Stimulated activated CD8-positive, alpha-beta memory T cell treated with anti-CD3 and anti-CD28 coated beads, Interleukin-4, amount 100 ng/mL, for 24 hours (primary cell): ENCODE measurements around the gene RBM23.
"Not testable (repeated sequence)": the region's sequence is repeated elsewhere in the genome, so short reads cannot be mapped to it uniquely, and the experiment has no call there.

ENCODE experiments used
- DNase-seq: peaks from one replicate; pipeline ENCODE4 v3.0.0-alpha.2; 2020; ENCODE audit warnings: low read depth

Gene RBM23

DNA sequence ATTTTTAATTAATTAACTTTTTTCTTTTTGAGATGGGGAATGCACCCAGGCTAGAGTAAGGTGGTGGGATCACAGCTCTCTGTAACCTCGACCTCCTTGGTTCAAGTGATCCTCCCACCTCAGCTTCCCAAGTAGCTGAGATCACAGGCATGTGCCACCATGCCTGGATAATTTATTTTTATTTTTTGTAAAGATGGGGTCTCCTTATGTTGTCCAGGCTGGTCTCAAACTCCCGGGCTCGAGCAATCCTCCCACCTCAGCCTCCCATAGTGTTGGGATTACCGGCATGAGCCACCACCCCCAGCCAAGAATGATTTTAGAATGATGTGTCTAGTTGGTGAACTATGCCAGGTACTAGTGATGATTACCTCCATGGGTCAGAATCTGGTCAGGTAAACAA is 54.0 kb downstream of the RBM23 start:
- DNase-seq = no peak

DNA sequence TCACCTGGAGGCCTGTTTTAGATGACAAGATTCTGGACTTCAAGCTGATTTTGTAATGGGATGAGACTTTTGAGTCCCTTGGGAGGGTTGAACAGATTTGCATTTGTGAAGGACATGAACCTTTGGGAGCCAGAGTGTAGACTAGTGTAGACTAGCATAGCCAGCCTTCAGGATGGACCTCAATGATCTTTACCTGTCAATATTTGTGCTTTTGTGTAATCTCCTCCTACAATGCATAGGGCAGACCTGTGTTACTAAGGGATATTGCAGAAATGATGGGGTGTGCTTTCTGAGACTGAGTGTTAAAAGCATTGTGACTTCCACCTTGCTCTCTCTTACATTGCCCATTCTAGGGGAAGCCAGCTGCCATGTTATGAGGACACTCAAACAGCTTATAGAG is 57.3 kb downstream of the RBM23 start:
- no peak for DNase-seq

DNA sequence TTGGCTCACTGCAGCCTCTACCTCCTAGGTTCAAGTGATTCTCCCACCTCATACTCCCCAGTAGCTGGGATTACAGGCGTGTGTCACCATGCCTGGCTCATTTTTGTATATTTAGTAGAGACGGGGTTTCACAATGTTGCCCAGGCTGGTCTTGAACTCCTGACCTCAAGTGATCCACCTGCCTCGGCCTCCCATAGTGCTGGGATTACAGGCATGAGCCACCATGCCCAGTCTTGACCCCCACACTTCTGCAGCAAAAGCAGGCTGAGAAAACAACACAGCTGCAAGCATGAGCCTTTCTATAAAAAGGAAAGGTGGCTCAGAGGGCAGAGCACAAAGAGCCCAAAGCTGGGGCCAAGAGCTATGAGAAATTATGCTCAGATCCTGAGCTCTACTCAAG is 58.6 kb downstream of the RBM23 start:
- DNase-seq = not testable (repeated sequence)

DNA sequence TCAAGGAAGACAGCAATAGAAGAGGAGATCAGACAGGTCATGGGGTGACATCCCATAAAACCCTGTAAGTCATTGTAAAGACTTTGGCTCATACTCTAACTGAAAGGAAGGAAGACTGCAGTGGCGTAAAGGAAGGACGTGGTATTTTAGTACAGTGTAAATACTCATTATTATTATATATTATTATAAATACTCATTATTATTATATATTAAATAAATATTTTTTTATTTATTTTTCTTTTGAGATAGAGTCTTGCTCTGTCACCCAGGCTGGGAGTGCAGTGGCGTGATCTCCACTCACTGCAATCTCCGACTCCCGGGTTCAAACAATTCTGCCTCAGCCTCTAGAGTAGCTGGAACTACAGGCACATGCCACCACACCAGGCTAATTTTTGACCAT is 62.5 kb downstream of the RBM23 start:
- DNase-seq = no peak

DNA sequence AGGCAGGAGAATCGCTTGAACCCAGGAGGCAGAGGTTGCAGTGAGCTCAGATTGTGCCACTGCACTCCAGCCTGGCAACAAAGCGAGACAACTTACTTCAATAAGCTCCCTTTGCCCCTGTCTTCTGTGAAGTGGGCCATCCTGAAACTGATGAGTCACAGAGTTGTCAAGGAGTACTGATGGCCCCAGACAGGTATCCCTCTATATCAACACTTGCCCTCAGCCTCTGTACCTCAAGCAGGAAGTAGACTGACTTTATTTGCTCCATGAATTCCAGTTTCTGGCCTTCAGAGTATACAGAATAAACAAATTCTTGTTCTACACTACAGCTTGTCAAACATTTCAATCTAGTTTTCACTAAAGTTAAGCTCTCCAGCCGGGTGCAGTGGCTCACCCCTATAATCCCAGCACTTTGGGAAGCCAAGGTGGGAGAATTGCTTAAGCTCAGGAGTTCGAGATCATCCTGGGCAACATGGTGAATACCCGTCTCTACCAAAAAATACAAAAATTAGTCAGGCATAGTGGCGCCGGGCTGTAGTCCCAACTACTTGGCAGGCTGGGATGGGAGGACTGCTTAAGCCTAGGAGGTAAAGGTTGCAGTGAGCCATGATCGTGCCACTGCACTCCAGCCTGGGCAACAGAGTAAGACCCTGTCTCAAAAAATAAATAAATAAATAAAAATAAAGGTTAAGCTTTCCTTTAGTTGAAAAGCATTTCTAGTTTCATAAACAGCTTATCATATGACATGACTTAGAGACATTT is 63.8 kb downstream of the RBM23 start:
- DNase-seq = no peak

DNA sequence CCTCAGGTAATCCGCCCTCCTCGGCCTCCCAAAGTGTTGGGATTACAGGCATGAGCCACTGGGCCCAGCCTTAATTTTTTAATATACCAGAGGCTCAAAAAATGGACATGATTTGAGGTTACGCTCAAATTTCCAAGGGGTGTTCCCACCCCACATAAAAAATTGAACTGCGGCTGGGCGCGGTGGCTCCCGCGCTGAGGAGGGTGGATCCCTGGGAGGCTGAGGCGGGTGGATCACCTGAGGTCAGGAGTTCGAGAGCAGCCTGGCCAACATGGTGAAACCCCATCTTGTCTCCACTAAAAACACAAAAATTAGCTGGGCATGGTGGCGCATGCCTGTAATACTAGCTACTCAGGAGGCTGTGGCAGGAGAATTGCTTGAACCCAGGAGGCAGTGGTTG is 64.7 kb downstream of the RBM23 start:
- not testable (repeated sequence) for DNase-seq

- peak; percentile 89 for DNase-seq
Observed at GRCh38 chr14:22852940-22853767, 65.8 kb downstream of the RBM23 start.

DNA sequence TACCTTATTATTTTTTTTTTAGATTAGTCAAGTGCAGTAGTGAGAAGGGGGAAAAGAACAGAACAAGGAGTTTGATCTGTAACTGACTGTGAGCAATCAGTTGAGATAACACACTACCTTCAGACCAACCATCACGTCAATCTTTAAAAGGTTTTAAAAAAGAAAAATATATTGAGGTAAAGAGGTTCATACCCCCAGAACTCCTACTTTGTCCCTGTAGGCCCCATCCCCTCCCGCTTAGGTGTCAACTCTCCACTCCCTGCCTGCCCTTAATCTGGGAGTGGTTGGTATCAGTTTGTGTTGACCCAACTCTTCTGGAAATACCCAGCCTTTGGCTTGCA is 66.4 kb downstream of the RBM23 start:
- no peak for DNase-seq

- not testable (repeated sequence) for DNase-seq
Observed at GRCh38 chr14:22852178-22852577, 66.8 kb downstream of the RBM23 start.

- DNase-seq = no peak
Observed at GRCh38 chr14:22850944-22851764, 67.8 kb downstream of the RBM23 start.

GRCh38 chr14:22849212-22849819 is 69.6 kb downstream of the RBM23 start:
- no peak for DNase-seq

DNA sequence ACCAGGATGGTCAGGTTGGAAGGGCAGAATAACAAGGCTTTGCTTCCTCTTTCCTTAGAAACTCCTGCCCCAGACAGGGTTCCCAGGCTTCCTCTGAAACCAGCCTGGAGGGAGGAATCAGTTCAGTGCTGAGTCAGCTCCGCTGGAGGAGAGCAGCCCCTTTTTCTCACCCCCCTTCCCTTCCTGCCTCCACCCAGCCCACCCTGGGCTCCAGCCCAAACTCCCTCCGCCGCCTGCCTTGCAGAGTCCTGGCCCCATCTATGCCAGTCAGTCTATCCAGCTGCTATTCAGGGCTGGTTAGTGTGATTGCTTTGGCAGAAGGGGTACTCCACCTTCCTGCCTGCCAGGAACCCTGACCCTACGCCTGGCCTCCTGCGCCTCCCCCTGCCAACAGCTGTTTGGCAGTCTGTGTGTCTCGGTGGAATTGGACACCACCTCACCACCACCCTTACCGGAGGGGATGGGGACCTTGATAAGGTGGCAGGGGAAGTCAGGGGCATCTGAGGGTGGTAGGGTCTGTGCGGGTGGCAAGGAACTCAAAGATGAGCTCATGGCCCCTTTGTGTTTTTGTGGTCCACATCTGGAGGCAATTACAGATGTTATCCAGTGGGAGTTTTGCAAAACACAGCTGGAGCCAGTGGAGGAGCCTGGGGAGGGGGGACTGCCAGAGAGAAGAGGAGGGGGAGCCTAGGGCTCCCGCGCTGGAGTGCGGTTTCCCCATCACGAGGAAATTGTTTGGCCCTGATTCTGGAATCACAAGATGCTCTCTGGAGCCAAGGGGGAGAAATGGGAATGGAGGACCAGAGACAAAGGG is 70.4 kb downstream of the RBM23 start:
- DNase-seq = no peak

- DNase-seq = no peak
Observed at GRCh38 chr14:22847661-22848341, 71.1 kb downstream of the RBM23 start.

GRCh38 chr14:22846811-22847307 is 72.1 kb downstream of the RBM23 start:
- DNase-seq = no peak

- DNase-seq = no peak
Observed at GRCh38 chr14:22845821-22846625, 72.9 kb downstream of the RBM23 start.

DNA sequence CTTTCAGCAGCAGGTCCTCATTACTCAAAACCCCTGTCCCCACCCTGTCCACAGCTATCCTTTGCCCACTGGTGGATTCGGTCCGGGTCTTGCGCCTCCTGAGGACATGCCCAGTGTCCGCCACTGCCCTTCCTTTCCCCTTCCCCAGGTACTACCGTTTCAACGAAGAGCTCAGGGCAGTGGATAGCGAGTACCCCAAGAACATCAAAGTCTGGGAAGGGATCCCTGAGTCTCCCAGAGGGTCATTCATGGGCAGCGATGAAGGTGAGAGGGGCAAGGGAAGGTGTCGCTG is 73.9 kb downstream of the RBM23 start:
- DNase-seq = no peak

- no peak for DNase-seq
Observed at GRCh38 chr14:22844221-22845102, 74.5 kb downstream of the RBM23 start.
